ENCODE results near the gene ZNF710. TPM values are rescaled to one million over a fixed set of nuclear protein-coding genes. Genes with fewer than 3 reads are reported as not detected.

ZNF710 gene
- total and polyA plus RNA-seq, 2 experiments from 2014 or later, result 15.9 to 18.2 TPM

DNA sequence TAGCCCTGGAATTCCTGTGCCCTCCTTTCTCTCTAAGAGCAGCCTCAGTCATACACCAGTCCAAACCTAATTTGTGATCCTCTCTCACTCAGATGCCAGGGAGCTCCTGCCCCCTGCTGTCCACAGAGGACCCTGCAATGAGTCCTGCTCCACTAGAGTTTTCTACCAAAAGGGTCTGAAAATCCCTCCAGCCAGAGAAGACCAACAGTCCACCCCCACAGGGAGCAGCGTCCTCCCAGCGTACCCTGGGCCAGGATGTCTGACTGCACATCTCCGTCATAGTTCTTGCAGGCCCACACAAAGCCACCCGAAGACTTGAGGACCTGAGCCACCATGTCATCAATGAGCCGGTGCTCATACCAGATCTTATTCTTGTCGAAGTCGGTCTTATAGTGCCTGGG is 85.7 kb downstream of the ZNF710 start:
- Mint-ChIP-seq H3K9me3 (peaks cover 4% of the 10 kb centered on the region), H3K4me1 (peaks cover 2% of the 10 kb centered on the region; the same call in 2 of the 3 replicates), H3K27me3 (ENCODE audit: insufficient read depth, low read depth, poor library complexity) (peaks cover 17% of the 10 kb centered on the region), H3K27ac (no peak overlapping the region), H3K4me3 (no peak overlapping the region), H3K36me3 (ENCODE audit: low read depth) (peaks cover 50% of the 10 kb centered on the region)
- TF ChIP-seq, protein P1, sequence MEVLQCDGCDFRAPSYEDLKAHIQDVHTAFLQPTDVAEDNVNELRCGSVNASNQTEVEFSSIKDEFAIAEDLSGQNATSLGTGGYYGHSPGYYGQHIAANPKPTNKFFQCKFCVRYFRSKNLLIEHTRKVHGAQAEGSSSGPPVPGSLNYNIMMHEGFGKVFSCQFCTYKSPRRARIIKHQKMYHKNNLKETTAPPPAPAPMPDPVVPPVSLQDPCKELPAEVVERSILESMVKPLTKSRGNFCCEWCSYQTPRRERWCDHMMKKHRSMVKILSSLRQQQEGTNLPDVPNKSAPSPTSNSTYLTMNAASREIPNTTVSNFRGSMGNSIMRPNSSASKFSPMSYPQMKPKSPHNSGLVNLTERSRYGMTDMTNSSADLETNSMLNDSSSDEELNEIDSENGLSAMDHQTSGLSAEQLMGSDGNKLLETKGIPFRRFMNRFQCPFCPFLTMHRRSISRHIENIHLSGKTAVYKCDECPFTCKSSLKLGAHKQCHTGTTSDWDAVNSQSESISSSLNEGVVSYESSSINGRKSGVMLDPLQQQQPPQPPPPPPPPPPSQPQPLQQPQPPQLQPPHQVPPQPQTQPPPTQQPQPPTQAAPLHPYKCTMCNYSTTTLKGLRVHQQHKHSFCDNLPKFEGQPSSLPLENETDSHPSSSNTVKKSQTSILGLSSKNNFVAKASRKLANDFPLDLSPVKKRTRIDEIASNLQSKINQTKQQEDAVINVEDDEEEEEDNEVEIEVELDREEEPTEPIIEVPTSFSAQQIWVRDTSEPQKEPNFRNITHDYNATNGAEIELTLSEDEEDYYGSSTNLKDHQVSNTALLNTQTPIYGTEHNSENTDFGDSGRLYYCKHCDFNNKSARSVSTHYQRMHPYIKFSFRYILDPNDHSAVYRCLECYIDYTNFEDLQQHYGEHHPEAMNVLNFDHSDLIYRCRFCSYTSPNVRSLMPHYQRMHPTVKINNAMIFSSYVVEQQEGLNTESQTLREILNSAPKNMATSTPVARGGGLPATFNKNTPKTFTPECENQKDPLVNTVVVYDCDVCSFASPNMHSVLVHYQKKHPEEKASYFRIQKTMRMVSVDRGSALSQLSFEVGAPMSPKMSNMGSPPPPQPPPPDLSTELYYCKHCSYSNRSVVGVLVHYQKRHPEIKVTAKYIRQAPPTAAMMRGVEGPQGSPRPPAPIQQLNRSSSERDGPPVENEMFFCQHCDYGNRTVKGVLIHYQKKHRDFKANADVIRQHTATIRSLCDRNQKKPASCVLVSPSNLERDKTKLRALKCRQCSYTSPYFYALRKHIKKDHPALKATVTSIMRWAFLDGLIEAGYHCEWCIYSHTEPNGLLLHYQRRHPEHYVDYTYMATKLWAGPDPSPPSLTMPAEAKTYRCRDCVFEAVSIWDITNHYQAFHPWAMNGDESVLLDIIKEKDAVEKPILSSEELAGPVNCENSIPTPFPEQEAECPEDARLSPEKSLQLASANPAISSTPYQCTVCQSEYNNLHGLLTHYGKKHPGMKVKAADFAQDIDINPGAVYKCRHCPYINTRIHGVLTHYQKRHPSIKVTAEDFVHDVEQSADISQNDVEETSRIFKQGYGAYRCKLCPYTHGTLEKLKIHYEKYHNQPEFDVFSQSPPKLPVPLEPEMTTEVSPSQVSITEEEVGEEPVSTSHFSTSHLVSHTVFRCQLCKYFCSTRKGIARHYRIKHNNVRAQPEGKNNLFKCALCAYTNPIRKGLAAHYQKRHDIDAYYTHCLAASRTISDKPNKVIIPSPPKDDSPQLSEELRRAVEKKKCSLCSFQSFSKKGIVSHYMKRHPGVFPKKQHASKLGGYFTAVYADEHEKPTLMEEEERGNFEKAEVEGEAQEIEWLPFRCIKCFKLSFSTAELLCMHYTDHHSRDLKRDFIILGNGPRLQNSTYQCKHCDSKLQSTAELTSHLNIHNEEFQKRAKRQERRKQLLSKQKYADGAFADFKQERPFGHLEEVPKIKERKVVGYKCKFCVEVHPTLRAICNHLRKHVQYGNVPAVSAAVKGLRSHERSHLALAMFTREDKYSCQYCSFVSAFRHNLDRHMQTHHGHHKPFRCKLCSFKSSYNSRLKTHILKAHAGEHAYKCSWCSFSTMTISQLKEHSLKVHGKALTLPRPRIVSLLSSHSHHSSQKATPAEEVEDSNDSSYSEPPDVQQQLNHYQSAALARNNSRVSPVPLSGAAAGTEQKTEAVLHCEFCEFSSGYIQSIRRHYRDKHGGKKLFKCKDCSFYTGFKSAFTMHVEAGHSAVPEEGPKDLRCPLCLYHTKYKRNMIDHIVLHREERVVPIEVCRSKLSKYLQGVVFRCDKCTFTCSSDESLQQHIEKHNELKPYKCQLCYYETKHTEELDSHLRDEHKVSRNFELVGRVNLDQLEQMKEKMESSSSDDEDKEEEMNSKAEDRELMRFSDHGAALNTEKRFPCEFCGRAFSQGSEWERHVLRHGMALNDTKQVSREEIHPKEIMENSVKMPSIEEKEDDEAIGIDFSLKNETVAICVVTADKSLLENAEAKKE (CRISPR knock-in tag; IDR thresholded peaks at IDR 0.05), result no peak
- TF ChIP-seq, protein P2, sequence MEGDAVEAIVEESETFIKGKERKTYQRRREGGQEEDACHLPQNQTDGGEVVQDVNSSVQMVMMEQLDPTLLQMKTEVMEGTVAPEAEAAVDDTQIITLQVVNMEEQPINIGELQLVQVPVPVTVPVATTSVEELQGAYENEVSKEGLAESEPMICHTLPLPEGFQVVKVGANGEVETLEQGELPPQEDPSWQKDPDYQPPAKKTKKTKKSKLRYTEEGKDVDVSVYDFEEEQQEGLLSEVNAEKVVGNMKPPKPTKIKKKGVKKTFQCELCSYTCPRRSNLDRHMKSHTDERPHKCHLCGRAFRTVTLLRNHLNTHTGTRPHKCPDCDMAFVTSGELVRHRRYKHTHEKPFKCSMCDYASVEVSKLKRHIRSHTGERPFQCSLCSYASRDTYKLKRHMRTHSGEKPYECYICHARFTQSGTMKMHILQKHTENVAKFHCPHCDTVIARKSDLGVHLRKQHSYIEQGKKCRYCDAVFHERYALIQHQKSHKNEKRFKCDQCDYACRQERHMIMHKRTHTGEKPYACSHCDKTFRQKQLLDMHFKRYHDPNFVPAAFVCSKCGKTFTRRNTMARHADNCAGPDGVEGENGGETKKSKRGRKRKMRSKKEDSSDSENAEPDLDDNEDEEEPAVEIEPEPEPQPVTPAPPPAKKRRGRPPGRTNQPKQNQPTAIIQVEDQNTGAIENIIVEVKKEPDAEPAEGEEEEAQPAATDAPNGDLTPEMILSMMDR (conservative IDR thresholded peaks at IDR 0.05; ENCODE audit: low read depth in 2 of 2), result peak; percentile 81 to 85
- Histone ChIP-seq H2AFZ (no peak overlapping the region), H3K4me1 (ENCODE audit: insufficient read depth) (no peaks in the 10 kb centered on the region), H3K9me2 (ENCODE audit: insufficient read depth) (no peaks in the 10 kb centered on the region; the same call in 1 of the 2 replicates), H4K20me1 (replicated peaks; ENCODE audit: insufficient read depth) (peaks cover 5% of the 10 kb centered on the region; the same call in 1 of the 2 replicates), H3K27ac (ENCODE audit: low read depth) (no peak overlapping the region), H3K4me2 (no peak overlapping the region), H3F3A (replicated peaks; ENCODE audit: low read depth) (no peaks in the 10 kb centered on the region; the same call in 1 of the 2 replicates), H3K4me3 (no peak overlapping the region), H3K27me3 (ENCODE audit: insufficient read depth) (no peaks in the 10 kb centered on the region), H3K79me2 (replicated peaks; ENCODE audit: insufficient read depth) (no peaks in the 10 kb centered on the region), H3K36me3 (ENCODE audit: insufficient read depth) (no peaks in the 10 kb centered on the region)
- DNase-seq (ENCODE audit: low spot score) (peak; percentile 67), ATAC-seq (peak; percentile 69)
